HG02852 (cell line): ENCODE data around the gene NFIB.
A peak's percentile ranks its signal among the peaks of the same experiment; 100 is the strongest.

Experiments
- ATAC-seq: cut with Tn5 transposase; IDR thresholded peaks from one replicate; pipeline ENCODE4 v1.9.1; 2021; ENCODE audit warnings: mild to moderate bottlenecking, moderate library complexity; ENCODE audit not compliant: unreplicated experiment

Gene NFIB

GRCh38 chr9:14321517-14322130 lies 7.7 kb upstream of the NFIB start:
- no peak for ATAC-seq

- ATAC-seq = no peak
These were observed 6.6 kb upstream of the NFIB start for GRCh38 chr9:14320271-14321181.

- ATAC-seq = no peak
These were observed 5.1 kb upstream of the NFIB start for GRCh38 chr9:14318934-14319580.

- ATAC-seq = no peak
These were observed 4.4 kb upstream of the NFIB start for GRCh38 chr9:14318361-14318760.

GRCh38 chr9:14317667-14318320 lies 3.9 kb upstream of the NFIB start:
- peak; percentile 17 for ATAC-seq

- ATAC-seq = no peak
These were observed 2.8 kb upstream of the NFIB start for GRCh38 chr9:14316602-14317300.

- ATAC-seq = no peak
These were observed 2.1 kb upstream of the NFIB start for GRCh38 chr9:14315875-14316601.

- ATAC-seq = peak; percentile 26
These were observed 1.3 kb upstream of the NFIB start for GRCh38 chr9:14314929-14315874.

- peak; percentile 3 for ATAC-seq
These were observed 535 bp upstream of the NFIB start for GRCh38 chr9:14314424-14314928.

GRCh38 chr9:14313378-14313940 lies 482 bp downstream of the NFIB start:
- ATAC-seq = no peak

- no peak for ATAC-seq
These were observed 1.1 kb downstream of the NFIB start for GRCh38 chr9:14312719-14313377.

GRCh38 chr9:14311956-14312685 lies 1.8 kb downstream of the NFIB start:
- no peak for ATAC-seq

- ATAC-seq = no peak
These were observed 2.6 kb downstream of the NFIB start for GRCh38 chr9:14311171-14311949.

- no peak for ATAC-seq
These were observed 3.6 kb downstream of the NFIB start for GRCh38 chr9:14310311-14310710.

- ATAC-seq = no peak
These were observed 4.5 kb downstream of the NFIB start for GRCh38 chr9:14309403-14309802.

- no peak for ATAC-seq
These were observed 5.1 kb downstream of the NFIB start for GRCh38 chr9:14308853-14309145.
